ENCODE results near the gene GRIA1. TPM values are rescaled to one million over a fixed set of nuclear protein-coding genes. Genes with fewer than 3 reads are reported as not detected.

The GRIA1 gene
- polyA plus RNA-seq, 1 experiment = 6.7 TPM

DNA sequence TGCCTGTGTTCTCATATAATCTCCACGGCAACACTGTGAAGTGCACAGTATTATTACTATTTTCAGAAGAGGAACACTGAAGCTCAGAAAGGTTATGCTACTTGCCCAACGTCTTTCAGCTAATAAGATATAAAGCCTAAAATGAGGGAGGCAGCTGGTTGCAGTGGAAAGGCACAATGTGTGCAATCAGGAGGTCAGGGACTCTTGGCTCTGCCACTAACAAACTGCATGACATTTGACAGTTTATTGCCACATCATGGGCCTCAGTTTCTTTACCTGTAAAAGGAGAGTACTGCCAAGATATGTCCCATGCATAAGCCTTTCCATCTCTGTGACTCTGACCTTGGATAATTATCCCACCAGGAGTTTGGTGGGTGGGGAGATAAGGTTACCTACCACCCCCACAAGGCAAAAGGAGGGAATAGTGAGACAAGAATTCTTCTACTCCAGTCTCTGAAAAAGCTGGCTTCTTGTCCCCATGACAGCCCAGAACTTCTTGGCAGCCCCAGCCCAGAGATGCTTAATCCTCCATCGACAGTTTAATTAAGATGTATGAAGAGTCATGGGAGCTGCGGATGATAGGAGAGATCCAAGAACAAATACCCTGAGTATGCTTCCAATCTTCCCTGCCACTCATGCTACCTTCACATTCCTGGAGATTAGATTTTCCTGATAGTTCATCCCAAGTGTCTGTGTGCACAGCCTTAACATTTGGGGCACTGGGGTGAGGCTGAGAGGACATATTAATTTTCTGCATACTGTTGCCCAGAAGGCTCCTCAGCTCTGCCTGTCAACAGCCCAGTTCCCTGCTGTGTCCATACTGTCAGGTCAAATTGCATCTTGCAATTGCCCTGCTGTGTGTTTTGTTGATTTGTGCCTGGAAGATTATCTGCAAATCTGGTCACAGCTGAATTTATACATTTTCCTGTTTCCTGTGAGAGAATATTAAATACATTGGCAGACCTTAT, 277.0 kb downstream of the GRIA1 start:
- H3K4me3 ChIP-seq (ENCODE audit: low read depth, low read length) = no peak overlapping the region
- no peaks in the 10 kb centered on the region for H3K27me3 ChIP-seq (ENCODE audit: control insufficient read depth, insufficient read depth, low read length)
- DNase-seq (ENCODE audit: low read depth) = no peak
- H3K36me3 ChIP-seq (ENCODE audit: control insufficient read depth, insufficient read depth, low read length) = 0 out of 2 replicates have a peak, but pooled peaks cover 1% of the 10 kb centered on the region
- TF ChIP-seq, protein P1, sequence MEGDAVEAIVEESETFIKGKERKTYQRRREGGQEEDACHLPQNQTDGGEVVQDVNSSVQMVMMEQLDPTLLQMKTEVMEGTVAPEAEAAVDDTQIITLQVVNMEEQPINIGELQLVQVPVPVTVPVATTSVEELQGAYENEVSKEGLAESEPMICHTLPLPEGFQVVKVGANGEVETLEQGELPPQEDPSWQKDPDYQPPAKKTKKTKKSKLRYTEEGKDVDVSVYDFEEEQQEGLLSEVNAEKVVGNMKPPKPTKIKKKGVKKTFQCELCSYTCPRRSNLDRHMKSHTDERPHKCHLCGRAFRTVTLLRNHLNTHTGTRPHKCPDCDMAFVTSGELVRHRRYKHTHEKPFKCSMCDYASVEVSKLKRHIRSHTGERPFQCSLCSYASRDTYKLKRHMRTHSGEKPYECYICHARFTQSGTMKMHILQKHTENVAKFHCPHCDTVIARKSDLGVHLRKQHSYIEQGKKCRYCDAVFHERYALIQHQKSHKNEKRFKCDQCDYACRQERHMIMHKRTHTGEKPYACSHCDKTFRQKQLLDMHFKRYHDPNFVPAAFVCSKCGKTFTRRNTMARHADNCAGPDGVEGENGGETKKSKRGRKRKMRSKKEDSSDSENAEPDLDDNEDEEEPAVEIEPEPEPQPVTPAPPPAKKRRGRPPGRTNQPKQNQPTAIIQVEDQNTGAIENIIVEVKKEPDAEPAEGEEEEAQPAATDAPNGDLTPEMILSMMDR (IDR thresholded peaks at IDR 0.05; ENCODE audit: insufficient read depth, low read depth, low read length) = no peak
- ChIA-PET CTCF (no interaction called here), POLR2A (no interaction called here)

DNA sequence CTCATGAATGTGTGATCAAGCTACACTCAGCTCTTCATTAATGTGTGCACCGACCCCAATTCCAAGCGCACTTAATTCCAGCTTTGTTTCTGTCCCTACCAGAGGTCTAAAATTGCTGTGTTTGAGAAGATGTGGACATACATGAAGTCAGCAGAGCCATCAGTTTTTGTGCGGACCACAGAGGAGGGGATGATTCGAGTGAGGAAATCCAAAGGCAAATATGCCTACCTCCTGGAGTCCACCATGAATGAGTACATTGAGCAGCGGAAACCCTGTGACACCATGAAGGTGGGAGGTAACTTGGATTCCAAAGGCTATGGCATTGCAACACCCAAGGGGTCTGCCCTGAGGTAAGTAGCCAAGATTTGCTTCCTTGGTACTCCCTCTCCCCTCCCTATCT, 279.6 kb downstream of the GRIA1 start:
- no peaks in the 10 kb centered on the region for H3K27me3 ChIP-seq (ENCODE audit: control insufficient read depth, insufficient read depth, low read length)
- POLR2A ChIA-PET = no interaction called here
- no peak overlapping the region for H3K4me3 ChIP-seq (ENCODE audit: low read depth, low read length)
- H3K36me3 ChIP-seq (ENCODE audit: control insufficient read depth, insufficient read depth, low read length) = 0 out of 2 replicates have a peak, but pooled peaks cover 1% of the 10 kb centered on the region
- CTCF ChIA-PET = interaction anchor here (0.6 kb wide), 1 partner anchor 14 kb away, joined by 3 read pairs; no protein-coding TSS in a partner anchor
- DNase-seq (ENCODE audit: low read depth) = no peak
- TF ChIP-seq, protein P1 (IDR thresholded peaks at IDR 0.05; ENCODE audit: insufficient read depth, low read depth, low read length) = no peak

DNA sequence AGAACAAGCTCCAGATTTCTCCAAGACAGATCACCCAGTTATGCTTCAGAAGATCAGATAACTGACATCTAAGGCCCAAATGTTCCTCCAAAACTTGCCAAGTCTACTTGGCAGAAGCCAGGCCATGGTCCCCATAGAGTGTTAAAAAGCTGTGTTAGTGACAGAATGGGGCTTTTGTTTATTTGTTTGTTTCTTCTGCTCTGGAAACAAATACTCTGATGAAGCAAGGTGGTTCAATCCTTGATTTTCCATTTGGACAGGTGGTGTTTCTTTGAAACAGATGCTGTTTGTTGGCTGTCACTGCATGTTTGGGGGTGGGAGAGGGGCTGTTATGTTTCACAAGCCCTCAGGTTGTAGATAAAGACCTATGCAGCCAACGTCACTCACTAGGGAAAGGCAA, 284.2 kb downstream of the GRIA1 start:
- CTCF ChIA-PET = no interaction called here
- Histone ChIP-seq H3K27me3 (ENCODE audit: control insufficient read depth, insufficient read depth, low read length) (no peaks in the 10 kb centered on the region), H3K36me3 (ENCODE audit: control insufficient read depth, insufficient read depth, low read length) (0 out of 2 replicates have a peak, but pooled peaks cover 1% of the 10 kb centered on the region), H3K4me3 (ENCODE audit: low read depth, low read length) (no peak overlapping the region)
- DNase-seq (ENCODE audit: low read depth) = no peak
- POLR2A ChIA-PET = no interaction called here
- TF ChIP-seq, protein P1 (IDR thresholded peaks at IDR 0.05; ENCODE audit: insufficient read depth, low read depth, low read length) = no peak

DNA sequence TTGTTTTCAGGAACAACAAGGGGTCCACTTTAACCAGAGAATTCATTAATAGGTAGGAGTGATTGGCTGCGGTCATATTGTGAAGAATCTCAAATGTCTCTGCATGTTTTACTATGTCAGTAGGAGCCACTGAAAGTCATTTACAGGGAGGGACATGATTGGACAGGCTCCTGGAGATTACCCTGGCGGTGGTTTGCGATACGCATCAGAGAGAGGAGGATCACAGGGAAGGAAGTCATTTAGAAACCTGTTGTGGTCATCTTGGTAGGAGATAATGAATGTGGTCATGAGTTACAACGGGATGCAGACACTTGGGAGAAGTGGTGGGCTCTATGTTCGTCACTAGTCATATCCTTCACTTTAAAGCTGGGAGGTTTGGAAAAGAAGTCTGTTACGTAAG, 285.5 kb downstream of the GRIA1 start:
- POLR2A ChIA-PET = no interaction called here
- CTCF ChIA-PET = interaction anchor here (0.6 kb wide), 1 partner anchor 57 kb away, joined by 3 read pairs; no protein-coding TSS in a partner anchor
- no peaks in the 10 kb centered on the region; the same call in 1 of the 2 replicates for H3K36me3 ChIP-seq (ENCODE audit: control insufficient read depth, insufficient read depth, low read length)
- H3K4me3 ChIP-seq (ENCODE audit: low read depth, low read length) = no peak overlapping the region
- H3K27me3 ChIP-seq (ENCODE audit: control insufficient read depth, insufficient read depth, low read length) = no peaks in the 10 kb centered on the region
- DNase-seq (ENCODE audit: low read depth) = no peak
- TF ChIP-seq, protein P1 (IDR thresholded peaks at IDR 0.05; ENCODE audit: insufficient read depth, low read depth, low read length) = no peak

Measured in BJ (cell line).